CD14-positive monocyte (primary cell): Measurements from ENCODE around the gene CTSV. TPM values are rescaled to one million over a fixed set of nuclear protein-coding genes. Genes with fewer than 3 reads are reported as not detected.

Experiments used
- DNase-seq, 3 donors: peaks; one replicate each; pipeline ENCODE4 v3.0.0-alpha.2; 2011 to 2022
- H2AFZ ChIP-seq: 2 replicates; pipeline ENCODE4 v1.6.0; 2012; ENCODE audit warnings: mild to moderate bottlenecking, low read depth, low read length, inconsistent platforms; ENCODE audit not compliant: insufficient read depth, poor library complexity, severe bottlenecking
- H3K27ac ChIP-seq, 2 donors: 1 replicate in 1 of 2; 2 replicates in 1 of 2; pipeline ENCODE4 v1.5.1; 2012 to 2013; ENCODE audit warnings: low read length in 2 of 2, control low read depth in 1 of 2, inconsistent platforms in 1 of 2, low read depth in 1 of 2, mild to moderate bottlenecking in 1 of 2
- H3K27me3 ChIP-seq, 2 donors: one replicate each; pipeline versions ENCODE4 v1.6.0 to v1.6.1; 2011 to 2013; ENCODE audit warnings: low read length in 2 of 2; ENCODE audit not compliant: control insufficient read depth in 2 of 2, insufficient read depth in 2 of 2
- H3K36me3 ChIP-seq, 2 donors: replicated peaks in 1 of 2; 1 replicate in 1 of 2; 2 replicates in 1 of 2; pipeline versions ENCODE4 v1.5.1 to v1.6.1; 2012 to 2013; ENCODE audit warnings: low read length in 2 of 2, control low read depth in 1 of 2, inconsistent platforms in 1 of 2, mild to moderate bottlenecking in 1 of 2; ENCODE audit not compliant: insufficient read depth in 2 of 2, control insufficient read depth in 1 of 2
- H3K4me1 ChIP-seq, 2 donors: 1 replicate in 1 of 2; 2 replicates in 1 of 2; pipeline versions ENCODE4 v1.5.1 to v1.6.1; 2012 to 2013; ENCODE audit warnings: low read length in 2 of 2, control low read depth in 1 of 2, inconsistent platforms in 1 of 2, mild to moderate bottlenecking in 1 of 2, moderate library complexity in 1 of 2; ENCODE audit not compliant: insufficient read depth in 2 of 2, control insufficient read depth in 1 of 2
- H3K4me2 ChIP-seq: replicated peaks from 2 replicates; pipeline ENCODE3; 2012; ENCODE audit warnings: low read length, moderate library complexity, mild to moderate bottlenecking; ENCODE audit not compliant: poor library complexity, severe bottlenecking; ENCODE audit errors: extremely low read depth
- H3K4me3 ChIP-seq, 3 experiments: fragments of 200-600 bp in 1 of 3; sonication (generic) in 1 of 3; replicated peaks in 1 of 3; 1 replicate in 2 of 3; 2 replicates in 1 of 3; pipeline ENCODE4 v1.5.1; 2011 to 2013; ENCODE audit warnings: low read length in 3 of 3, mild to moderate bottlenecking in 3 of 3, control low read depth in 2 of 3, low read depth in 2 of 3, inconsistent platforms in 1 of 3, moderate library complexity in 1 of 3
- H3K79me2 ChIP-seq: 2 replicates; pipeline ENCODE4 v1.6.0; 2012; ENCODE audit warnings: mild to moderate bottlenecking, control low read depth, inconsistent platforms, low read length, moderate library complexity; ENCODE audit not compliant: insufficient read depth
- H3K9ac ChIP-seq: 2 replicates; pipeline ENCODE4 v1.6.0; 2017; ENCODE audit warnings: low read length, mild to moderate bottlenecking; ENCODE audit not compliant: insufficient read depth, poor library complexity, severe bottlenecking
- H3K9me3 ChIP-seq, 2 donors: replicated peaks in 1 of 2; 1 replicate in 1 of 2; 2 replicates in 1 of 2; pipeline versions ENCODE4 v1.5.1 to v1.6.1; 2012 to 2013; ENCODE audit warnings: low read length in 2 of 2, control low read depth in 1 of 2; ENCODE audit not compliant: control insufficient read depth in 1 of 2, insufficient read depth in 1 of 2
- H4K20me1 ChIP-seq: 2 replicates; pipeline ENCODE4 v1.6.0; 2012; ENCODE audit warnings: mild to moderate bottlenecking, low read length, control low read depth, moderate library complexity; ENCODE audit not compliant: insufficient read depth
- H3K27ac Mint-ChIP-seq, 7 donors: one replicate each; pipeline ENCODE4 v1.8.0; 2020; ENCODE audit warnings: mild to moderate bottlenecking in 7 of 7, mixed read lengths in 7 of 7, moderate library complexity in 6 of 7, inconsistent platforms in 2 of 7
- H3K27me3 Mint-ChIP-seq, 3 donors: one replicate each; pipeline ENCODE4 v1.8.0; 2021 to 2022; ENCODE audit warnings: low read depth in 3 of 3, mild to moderate bottlenecking in 3 of 3, mixed read lengths in 3 of 3, moderate library complexity in 3 of 3, inconsistent platforms in 1 of 3
- H3K36me3 Mint-ChIP-seq, 2 donors: one replicate each; pipeline ENCODE4 v1.8.0; 2020; ENCODE audit warnings: mixed read lengths in 2 of 2, inconsistent platforms in 1 of 2, mild to moderate bottlenecking in 1 of 2
- H3K4me1 Mint-ChIP-seq: one replicate; pipeline ENCODE4 v1.8.0; 2020; ENCODE audit warnings: mild to moderate bottlenecking, mixed read lengths
- H3K4me3 Mint-ChIP-seq, 2 donors: one replicate each; pipeline ENCODE4 v1.8.0; 2020; ENCODE audit warnings: mild to moderate bottlenecking in 2 of 2, mixed read lengths in 2 of 2, moderate library complexity in 1 of 2
- H3K9me3 Mint-ChIP-seq, 7 donors: one replicate each; pipeline ENCODE4 v1.8.0; 2020 to 2022; ENCODE audit warnings: mixed read lengths in 7 of 7, mild to moderate bottlenecking in 6 of 7, moderate library complexity in 6 of 7, inconsistent platforms in 2 of 7
- CTCF ChIP-seq: fragments of 200-600 bp; IDR thresholded peaks from one replicate; pipeline ENCODE4 v1.8.0; 2022; ENCODE audit warnings: antibody characterized with exemption, mild to moderate bottlenecking
- WGBS: methylation state at CpG from one replicate; pipeline ENCODE4 v1.1.5; 2013; ENCODE audit warnings: missing lambda C conversion rate; ENCODE audit not compliant: insufficient coverage; 5-methylcytosine and 5-hydroxymethylcytosine counted together
- intact Hi-C, 2 donors: fragments of 100-400 bp; cut with micrococcal nuclease; formaldehyde crosslinking; loops; one replicate each; pipeline versions ENCODE4 v1.15.0 to v1.15.1; 2023
- polyA plus RNA-seq, 3 donors: library from polyadenylated mRNA; depleted of rRNA in 1 of 3; unstranded in 2 of 3; stranded (reverse) in 1 of 3; fragments of 300-500 nt in 2 of 3; fragments of >200 nt in 1 of 3; fragmentation: Illumina TruSeq in 2 of 3; gene quantifications; 1 replicate in 2 of 3; 2 replicates in 1 of 3; pipeline ENCODE4 v1.2.3, GENCODE V29; 2012 to 2021

The CTSV gene
- polyA plus RNA-seq, 3 donors, result 0.04 TPM; not detected in 2

DNA sequence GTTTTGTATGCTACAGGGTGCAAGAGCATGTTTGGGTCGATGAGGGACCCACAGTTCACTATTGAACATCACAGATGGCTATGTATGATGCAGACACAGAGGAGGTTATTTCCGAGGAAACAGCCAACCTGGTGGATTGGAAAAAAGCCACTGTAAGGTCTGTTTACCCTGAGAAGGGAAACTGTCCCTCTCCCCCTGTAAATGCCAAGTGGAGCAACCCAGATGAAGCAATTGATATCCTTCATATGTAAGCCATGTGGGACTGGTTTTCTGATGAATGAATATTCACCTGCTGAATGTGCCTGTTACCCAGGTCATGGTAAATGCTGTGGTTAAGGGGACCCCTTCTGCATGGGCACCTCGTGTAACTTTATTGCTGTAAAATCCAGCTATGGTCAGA lies 14.8 kb upstream of the CTSV start:
- no peaks in the 10 kb centered on the region for H3K9me3 ChIP-seq
- H3K4me2 ChIP-seq, result no peak overlapping the region
- no peaks in the 10 kb centered on the region for H4K20me1 ChIP-seq
- no peaks in the 10 kb centered on the region for H3K79me2 ChIP-seq
- WGBS, result 0% methylated on average over 1 of the region's 3 CpGs
- no peak overlapping the region for H2AFZ ChIP-seq
- Mint-ChIP-seq H3K27ac (no peak overlapping the region), H3K9me3 (peaks cover 0 to 4% (median 0%) of the 10 kb centered on the region in 7 donors), H3K36me3 (no peaks in the 10 kb centered on the region), H3K4me3 (no peak overlapping the region), H3K27me3 (peaks cover 20 to 38% (median 28%) of the 10 kb centered on the region in 3 donors), H3K4me1 (no peaks in the 10 kb centered on the region)
- DNase-seq, result no peak
- no peak overlapping the region for H3K9ac ChIP-seq
- H3K4me3 ChIP-seq, result no peak overlapping the region
- no peak for TF ChIP-seq CTCF
- H3K27ac ChIP-seq, result no peak overlapping the region
- intact Hi-C loops, result no loop called here
- peaks cover 0 to 7% of the 10 kb centered on the region in 2 donors for H3K27me3 ChIP-seq
- no peaks in the 10 kb centered on the region for H3K36me3 ChIP-seq
- no peaks in the 10 kb centered on the region for H3K4me1 ChIP-seq

GRCh38 chr9:97052735-97053134 lies 13.8 kb upstream of the CTSV start:
- Histone ChIP-seq H3K36me3 (no peaks in the 10 kb centered on the region), H4K20me1 (no peaks in the 10 kb centered on the region), H3K9me3 (no peaks in the 10 kb centered on the region), H3K27me3 (peaks cover 0 to 7% of the 10 kb centered on the region in 2 donors), H3K4me3 (no peak overlapping the region), H3K9ac (no peak overlapping the region), H2AFZ (no peak overlapping the region), H3K27ac (no peak overlapping the region), H3K79me2 (no peaks in the 10 kb centered on the region), H3K4me1 (no peaks in the 10 kb centered on the region), H3K4me2 (no peak overlapping the region)
- no peak for DNase-seq
- Mint-ChIP-seq H3K27ac (no peak overlapping the region), H3K36me3 (no peaks in the 10 kb centered on the region), H3K4me1 (no peaks in the 10 kb centered on the region), H3K27me3 (peaks cover 23 to 43% (median 33%) of the 10 kb centered on the region in 3 donors), H3K4me3 (no peak overlapping the region), H3K9me3 (peaks cover 0 to 4% (median 0%) of the 10 kb centered on the region in 7 donors)
- intact Hi-C loops, result no loop called here
- TF ChIP-seq CTCF, result no peak
- WGBS, result 45% methylated on average over 1 of the region's 2 CpGs
